GM19193 (cell line): Measurements from ENCODE around the gene OASL.

Experiments
- POLR2A ChIP-seq: IDR thresholded peaks from 4 replicates; pipeline ENCODE4 v1.6.1; 2011; ENCODE audit not compliant: insufficient read depth, insufficient read length; ENCODE audit errors: extremely low read depth

OASL gene

GRCh38 chr12:121025442-121026226, 13.4 kb downstream of the OASL start:
- TF ChIP-seq POLR2A, result no peak

DNA sequence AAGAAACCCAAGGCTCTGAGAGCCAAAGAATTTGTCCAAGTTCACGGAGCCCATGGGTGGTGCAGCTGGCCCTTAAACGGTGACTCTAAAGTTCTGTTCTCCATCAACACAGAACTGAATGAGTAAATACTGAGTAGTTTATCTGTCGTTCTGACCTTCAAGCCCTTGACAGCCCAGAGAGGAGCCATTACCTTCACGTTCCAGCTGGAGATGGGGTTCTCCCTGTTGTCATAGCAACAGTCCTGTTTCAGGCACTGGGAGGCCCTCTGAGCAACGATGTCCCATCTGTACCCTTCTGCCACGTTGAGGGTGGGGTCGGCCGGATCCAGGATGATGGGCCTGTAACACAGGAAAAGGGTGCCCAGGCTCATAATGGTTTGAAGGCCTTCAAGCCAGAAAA, 15.2 kb downstream of the OASL start:
- TF ChIP-seq POLR2A, result no peak

- no peak for TF ChIP-seq POLR2A
Observed at GRCh38 chr12:121022713-121023112, 16.3 kb downstream of the OASL start.

DNA sequence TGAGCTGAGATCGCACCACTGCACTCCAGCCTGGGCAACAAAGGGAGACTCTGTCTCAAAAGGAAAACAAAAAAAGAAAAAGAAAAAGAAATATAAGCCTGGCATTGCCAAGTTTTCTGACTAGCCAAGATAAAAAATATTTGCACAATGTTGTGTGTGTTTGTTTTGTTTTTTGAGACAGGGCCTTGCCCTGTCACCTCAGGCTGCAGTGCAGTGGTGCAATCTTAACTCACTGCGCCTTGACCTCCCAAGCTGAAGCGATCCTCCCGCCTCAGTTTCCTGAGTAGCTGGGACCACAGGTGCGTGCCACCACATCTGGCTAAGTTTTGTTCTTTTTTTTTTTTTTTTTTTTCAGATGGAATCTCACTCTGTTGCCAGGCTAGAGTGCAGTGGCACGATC, 17.3 kb downstream of the OASL start:
- no peak for TF ChIP-seq POLR2A

DNA sequence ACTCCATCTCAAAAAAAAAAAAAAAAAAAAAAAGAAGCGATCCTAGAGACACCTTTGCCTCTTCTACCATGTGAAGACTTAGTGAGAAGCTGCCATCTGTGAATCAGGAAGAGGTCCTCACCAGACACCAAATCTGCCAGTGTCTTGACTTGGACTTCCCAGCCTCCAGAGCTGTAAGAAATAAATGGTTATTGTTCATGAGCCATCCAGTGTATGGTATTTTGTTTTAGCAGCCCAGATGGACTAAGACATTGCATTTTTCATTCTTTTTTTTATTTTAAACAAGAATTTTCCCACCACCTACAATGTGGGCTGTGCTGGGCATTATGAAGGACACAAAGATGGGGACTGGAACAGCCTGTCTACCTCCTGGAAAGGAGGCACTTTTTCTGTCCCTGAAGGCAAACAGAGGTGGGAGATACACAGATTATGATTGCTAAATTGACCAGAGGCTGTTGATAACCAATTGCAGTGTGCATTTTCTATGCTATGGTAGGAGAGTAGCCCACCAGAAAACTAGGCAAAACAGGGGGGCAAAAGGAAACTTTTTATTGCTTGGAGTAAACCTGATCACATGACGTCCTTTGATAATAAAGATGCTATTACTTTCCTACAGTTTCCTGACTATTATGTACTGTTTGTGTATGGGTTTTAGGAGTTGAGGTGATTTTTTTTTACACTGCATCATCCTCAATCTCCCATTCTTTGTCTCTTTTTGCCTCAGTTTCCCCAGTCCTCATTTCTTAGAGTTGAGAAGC, 20.0 kb downstream of the OASL start:
- no peak for TF ChIP-seq POLR2A

- TF ChIP-seq POLR2A, result no peak
Observed at GRCh38 chr12:121017966-121018491, 21.0 kb downstream of the OASL start.

- peak; percentile 83 for TF ChIP-seq POLR2A
Observed at GRCh38 chr12:121015825-121016766, 22.9 kb downstream of the OASL start, which contains the start of gene C12orf43. TSS of gene C12orf43 (minus strand) at chr12:121016487. CDS start at chr12:121016474, 13 bp downstream.

DNA sequence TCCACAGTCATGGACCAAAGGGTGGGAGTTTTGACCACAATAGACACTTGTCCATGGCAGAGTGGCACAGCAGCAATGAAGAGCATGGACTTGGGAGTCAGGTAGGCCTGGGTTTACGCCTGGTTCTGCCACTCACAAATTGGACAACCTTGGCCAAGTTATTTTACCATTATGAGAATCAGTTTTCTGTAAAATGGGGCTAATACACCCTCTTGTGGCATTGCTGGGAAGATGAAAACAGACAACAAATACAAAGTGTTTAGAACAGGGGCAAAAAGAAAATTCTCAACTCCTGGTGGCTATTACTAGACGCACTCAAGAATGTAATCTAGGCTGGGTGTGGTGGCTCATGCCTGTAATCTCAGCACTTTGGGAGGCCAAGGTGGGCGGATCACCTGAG, 25.3 kb downstream of the OASL start:
- TF ChIP-seq POLR2A, result no peak

DNA sequence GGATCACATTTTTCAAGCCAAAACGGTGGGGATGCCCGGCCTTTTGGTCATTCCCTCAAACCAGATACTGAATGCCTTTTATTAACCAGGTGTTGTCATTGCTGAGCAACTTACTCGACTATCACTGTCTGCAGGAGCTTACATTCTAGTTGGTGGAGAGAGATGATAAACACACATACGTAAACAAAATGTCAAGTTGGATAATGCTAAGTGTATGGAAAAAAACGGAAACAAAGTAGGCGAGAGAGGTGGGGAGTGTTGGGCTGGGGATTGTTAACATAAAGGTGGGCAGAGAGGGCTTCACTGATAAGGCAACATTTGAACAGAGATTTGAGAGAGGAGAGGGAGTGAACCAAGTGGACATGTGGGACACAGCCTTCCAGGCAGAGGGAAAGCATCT, 27.2 kb downstream of the OASL start:
- TF ChIP-seq POLR2A, result no peak

GRCh38 chr12:121010860-121011259, 28.2 kb downstream of the OASL start:
- TF ChIP-seq POLR2A, result no peak

DNA sequence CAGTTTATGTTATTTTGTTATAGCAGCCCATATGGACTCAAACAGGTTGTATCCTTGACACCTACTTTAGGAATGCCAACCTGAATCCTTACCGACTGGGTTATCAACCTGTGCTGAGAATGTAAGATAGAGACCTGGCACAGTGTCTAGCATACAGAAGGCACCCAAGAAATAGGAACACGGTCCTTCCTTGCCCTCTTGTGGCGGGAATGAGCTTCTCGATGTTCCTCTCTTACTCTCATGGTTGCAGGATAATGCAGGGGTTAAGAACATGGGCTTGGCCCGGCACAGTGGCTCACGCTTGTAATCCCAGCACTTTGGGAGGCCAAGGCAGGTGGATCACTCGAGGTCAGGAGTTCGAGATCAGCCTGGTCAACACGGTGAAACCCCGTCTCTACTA, 29.3 kb downstream of the OASL start:
- no peak for TF ChIP-seq POLR2A

- TF ChIP-seq POLR2A, result no peak
Observed at GRCh38 chr12:121008347-121009098, 30.5 kb downstream of the OASL start.

- TF ChIP-seq POLR2A, result no peak
Observed at GRCh38 chr12:121005346-121005815, 33.7 kb downstream of the OASL start.

GRCh38 chr12:121004253-121004815, 34.7 kb downstream of the OASL start:
- no peak for TF ChIP-seq POLR2A

DNA sequence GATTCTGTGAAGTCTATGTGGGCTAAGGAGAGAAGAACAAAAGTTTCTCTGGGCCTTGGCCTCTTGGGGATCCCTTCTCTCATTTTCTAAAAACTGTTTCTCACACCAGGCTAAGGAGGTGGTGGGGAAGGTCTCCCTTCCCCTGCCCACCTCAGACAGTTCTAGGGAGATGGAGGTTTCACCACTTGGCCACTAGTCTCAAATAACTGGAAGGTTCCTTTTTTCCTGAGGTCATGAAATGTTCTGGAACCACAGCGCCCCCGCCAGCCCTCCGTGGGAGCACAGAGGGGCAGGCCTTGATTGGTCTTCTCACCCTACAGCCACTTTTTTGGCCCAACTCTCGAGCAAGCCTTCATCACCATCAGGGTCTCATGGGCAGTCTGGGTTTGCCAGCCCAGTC, 35.4 kb downstream of the OASL start:
- TF ChIP-seq POLR2A, result no peak
